ENCODE results near the gene CDHR1.
A peak's percentile ranks its signal among the peaks of the same experiment; 100 is the strongest.

Gene CDHR1

DNA sequence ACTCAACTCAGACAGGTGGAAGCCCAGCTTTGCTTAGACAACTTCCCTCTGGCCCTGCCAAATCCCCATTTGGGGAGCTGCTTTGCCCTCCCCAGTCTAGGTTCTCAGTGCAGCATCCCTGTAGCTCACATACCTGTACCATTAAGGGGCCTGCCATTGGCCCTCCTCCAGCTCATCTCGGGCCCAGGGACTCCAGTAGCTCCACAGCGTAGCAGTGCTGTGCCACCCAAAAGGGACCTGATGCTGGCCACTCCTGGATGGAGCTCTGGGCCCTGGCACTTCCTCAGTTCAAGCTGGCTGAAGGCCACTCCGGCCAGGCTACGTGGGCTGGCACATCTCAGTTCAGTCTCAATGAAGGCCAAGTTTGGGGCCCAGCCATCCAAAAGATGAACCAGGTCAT is 39.6 kb downstream of the CDHR1 start:
- DNase-seq = no peak

DNA sequence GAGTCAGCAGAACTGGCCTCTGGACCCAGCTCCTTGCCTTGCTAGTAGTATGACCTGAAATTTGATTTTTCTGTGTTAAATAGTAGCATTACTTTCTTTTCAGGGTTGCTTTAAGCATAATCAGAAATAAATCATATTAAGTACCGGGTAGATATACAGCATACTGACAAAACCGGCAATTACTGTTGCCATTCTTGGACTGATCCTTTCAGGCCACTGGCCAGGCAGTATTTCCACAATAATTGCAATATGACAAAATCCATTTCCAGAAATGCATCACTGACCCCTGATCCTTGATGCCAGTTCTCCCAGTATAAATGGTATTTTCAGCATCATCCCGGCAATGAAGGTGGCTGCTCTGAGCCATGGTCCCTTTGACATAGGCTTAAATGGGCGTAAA is 40.1 kb downstream of the CDHR1 start:
- no peak for DNase-seq

DNA sequence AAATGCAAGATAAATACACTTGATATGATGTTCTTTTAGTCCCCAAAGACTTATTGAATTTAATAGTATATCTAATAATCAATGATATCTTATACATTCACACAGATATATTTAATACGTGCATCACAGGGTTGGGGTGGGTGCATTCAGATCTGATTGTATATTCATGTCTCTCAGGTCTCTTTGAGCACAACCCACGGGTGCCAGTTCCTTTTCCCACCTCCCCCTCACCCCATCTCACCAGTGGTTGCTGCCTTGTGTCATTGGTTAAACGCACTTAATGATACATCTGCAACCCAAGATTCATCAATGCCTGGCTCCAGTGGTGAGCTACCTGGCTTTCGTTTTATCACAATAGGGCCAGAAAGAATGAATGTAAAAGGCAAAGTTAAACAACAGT is 40.8 kb downstream of the CDHR1 start:
- DNase-seq = no peak

DNA sequence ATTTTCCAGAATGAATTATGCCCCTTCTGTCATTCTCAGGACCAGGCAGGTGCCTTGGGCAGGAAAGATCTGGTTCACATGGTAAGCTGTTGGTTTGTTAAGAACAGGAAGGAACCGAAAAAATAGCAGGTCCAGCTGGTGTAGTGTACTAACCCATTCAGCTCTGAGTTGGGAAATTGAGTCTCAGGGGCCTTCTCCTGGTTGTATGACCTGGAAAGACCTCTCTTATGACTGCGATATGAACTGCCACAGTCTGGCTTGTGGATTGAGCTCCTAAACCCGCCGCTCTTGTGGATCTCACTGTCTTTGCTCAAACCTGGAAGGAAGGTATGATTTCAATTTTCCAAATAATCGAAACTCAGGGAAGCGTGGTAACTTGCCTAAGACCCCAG is 42.5 kb downstream of the CDHR1 start:
- DNase-seq = no peak

DNA sequence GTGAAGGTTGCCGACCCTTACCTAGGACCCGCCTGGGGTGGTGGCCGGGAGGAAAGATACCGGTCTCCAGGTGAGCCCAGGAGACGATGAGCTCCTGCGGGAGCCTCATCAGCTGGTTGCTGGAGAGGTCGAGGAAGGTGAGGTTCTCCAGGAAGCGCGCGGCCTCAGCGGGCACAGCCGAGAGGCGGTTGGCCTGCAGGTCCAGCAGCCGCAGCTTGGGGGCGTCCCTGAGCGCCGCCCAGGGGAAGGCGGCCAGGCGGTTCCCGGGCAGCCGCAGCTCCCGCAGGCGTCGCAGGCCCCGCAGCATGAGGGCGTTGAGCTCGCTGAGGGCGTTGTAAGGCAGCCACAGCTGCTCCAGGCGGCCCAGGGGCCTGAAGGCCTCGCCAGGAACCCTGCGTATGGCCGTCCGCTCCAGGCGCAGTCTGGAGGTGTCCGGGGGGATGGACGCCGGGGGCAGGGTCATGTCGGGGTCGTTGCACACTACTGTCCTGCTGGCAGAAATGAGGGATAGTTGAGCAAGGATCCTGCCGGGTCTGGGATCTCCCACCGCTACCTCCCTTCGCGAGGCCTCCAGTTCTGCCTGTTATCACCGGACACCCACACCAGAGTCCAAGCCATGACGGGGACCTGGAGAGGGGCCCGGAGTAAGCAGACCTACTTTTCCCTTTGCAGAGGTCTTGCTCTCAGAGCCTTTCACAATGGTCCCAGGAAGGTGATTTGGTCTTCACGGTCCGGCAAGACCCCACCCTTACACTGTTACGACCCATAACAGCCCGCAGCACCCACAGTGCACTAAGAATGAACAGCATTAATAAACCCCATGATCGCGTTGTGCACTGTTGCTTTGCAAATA is 43.1 kb downstream of the CDHR1 start:
- no peak for DNase-seq

DNA sequence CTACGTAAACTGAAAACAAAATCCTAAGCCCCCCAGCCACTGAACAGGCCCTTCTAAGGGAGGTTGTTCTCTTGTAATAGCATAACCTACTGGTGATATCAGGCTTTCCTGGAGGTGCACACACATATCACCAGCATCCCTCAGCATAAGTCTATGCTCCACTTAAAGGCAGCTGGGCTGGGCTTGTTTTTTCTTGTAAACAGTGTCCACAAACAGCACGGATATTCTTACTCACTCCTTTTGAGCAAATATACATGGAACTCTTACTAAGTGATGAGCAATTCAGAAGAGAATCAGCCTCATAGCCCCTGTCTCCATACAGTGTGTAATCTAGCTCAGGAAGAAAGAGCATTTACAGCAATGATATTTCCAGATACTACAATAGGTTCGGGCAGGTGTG is 44.6 kb downstream of the CDHR1 start:
- no peak for DNase-seq

GRCh38 chr10:84241185-84241790 is 47.0 kb downstream of the CDHR1 start, which contains the start of gene LRIT1:
Gene LRIT1, minus strand, starts transcription at chr10:84241546. Its CDS starts 107 bp downstream, at chr10:84241439.
- no peak for DNase-seq

GRCh38 chr10:84243759-84244158 is 49.4 kb downstream of the CDHR1 start:
- DNase-seq = no peak

DNA sequence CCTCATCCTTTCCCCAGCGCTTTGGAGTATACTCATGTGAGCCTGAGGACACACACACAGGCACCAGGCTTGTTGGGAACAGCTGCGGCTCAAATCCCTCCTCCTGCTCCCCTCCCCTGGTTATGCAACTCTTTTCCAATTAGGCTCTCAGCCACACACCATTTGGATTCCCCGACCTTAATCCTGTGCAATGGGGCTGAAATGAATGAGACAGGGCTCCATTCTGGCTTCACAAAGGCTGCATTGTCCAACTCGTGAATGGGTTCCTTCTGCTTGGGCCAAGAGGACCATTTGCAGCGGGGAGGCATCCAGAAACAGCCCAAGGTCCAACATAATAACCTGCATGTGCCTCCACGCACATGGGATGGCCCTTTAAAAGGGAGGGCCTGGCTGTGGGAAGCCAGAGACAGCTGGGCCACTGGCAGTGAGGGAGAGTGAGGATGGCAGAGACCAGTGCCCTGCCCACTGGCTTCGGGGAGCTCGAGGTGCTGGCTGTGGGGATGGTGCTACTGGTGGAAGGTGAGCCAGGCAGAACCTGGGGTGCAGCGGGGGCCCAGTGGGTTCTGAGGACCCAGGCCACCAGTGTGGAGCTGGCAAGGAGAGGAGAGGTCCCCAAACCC is 50.4 kb downstream of the CDHR1 start, which contains the start of gene RGR:
TSS of gene RGR (plus strand) at position 403 of the 620 bp plus-strand sequence. CDS start at position 441, 38 bp downstream.
- DNase-seq = peak; percentile 3

DNA sequence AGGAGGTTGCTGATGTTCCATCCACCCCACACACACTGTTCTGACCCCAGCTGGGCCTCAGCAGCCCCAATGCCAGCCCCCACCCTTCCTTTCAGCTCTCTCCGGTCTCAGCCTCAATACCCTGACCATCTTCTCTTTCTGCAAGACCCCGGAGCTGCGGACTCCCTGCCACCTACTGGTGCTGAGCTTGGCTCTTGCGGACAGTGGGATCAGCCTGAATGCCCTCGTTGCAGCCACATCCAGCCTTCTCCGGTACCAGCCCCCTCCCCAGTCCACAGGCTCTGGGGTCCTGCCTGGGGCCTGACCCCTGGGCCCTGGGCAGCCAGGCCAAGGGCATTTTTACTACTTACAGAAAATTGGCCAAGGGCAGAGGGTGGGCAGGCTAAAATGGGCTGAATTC is 53.2 kb downstream of the CDHR1 start:
- DNase-seq = no peak

GRCh38 chr10:84248794-84249193 is 54.5 kb downstream of the CDHR1 start:
- DNase-seq = no peak

- no peak for DNase-seq
Observed at GRCh38 chr10:84254552-84255478, 60.5 kb downstream of the CDHR1 start.

- no peak for DNase-seq
Observed at GRCh38 chr10:84256510-84257342, 62.4 kb downstream of the CDHR1 start.

DNA sequence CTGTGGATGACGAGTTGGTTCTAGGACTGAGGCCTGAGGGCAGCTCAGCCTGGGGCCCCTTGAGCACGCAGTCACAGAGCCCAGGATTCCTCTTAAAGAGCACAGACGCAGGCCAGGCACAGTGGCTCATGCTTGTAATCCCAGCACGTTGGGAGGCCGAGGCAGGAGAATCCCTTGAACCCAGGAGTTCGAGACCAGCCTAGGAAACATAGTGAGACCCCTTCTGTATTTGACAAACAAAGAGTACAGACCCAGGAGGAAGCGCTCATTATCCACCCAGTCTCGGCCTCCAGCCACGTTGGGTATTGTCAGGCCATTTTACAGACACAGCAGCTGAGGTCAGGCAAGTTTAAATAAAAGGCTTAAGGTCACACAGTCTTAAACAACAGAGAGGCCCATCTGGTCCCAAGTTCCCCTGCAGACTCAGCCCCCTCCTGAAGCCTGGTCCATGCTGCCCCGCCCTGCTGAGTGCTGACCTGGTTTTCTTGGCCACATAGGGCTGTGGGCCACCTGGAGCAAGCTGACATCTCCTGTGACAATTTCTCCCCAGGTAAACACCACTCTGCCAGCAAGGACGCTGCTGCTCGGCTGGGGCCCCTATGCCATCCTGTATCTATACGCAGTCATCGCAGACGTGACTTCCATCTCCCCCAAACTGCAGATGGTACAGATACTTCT is 63.1 kb downstream of the CDHR1 start:
- no peak for DNase-seq

DNA sequence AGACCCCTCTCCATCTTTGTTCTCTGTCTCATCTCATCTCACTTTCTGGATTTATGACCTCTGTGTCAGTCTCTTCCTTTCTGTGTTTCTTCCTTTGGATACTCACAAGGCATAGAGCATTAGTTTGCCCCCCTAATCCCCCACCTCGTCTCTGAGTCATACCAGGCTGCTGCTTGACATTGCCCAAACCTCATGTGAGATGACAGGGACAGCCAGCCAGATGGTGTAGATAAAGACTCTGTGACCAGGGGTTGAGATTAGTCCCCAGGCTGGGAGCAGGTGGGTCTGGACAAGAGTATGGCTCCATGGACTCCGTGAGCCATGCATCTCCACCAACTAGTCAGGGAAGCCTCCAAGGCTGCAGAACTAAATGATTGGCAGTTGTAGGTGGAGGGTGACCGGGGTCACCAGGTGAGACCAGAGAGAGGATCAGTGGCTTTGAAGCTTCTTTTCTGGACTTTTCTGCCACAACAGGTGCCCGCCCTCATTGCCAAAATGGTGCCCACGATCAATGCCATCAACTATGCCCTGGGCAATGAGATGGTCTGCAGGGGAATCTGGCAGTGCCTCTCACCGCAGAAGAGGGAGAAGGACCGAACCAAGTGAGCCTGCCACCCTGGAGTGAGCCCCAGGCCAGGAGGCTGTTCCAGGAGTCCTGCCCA is 63.8 kb downstream of the CDHR1 start:
- no peak for DNase-seq

DNA sequence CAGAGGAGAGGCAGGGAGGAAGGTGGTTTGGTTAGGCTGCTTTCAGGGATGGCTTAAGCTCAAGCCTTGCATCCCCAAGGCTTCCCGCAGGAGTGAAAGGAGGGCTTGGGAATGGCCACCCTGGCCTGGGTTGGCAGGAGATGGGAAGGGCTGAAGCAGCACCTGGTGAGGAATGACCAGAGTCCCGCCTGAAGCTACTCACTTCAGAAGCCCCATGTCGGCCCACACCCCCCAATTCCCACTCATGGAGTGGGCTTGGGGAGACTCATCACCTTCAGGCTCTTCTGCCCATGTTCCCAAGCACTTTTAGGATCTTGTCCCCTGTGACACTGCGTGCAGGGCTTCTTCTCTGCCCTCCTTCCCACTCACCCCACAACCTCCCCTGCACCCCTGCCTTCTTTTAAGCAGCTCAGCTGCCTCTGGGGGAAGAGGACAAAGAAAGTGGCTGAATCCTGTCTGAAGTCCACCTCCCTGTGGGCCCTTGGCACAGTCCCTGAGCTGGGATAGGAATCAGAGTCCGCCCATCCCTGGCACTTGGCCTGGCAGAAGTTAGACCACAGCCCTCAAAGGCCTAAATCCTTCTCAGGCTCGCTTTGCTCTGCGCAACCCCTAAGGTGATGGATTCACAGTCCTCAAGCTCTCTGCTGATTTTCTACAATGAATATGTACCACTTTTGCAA is 67.0 kb downstream of the CDHR1 start:
- DNase-seq = no peak

- no peak for DNase-seq
Observed at GRCh38 chr10:84262190-84262956, 68.0 kb downstream of the CDHR1 start.

- DNase-seq = no peak
Observed at GRCh38 chr10:84263716-84264115, 69.4 kb downstream of the CDHR1 start.

GRCh38 chr10:84264611-84265141 is 70.3 kb downstream of the CDHR1 start:
- peak; percentile 67 for DNase-seq
